Cerebellar nuclear complex (tissue), 1 donor: Measurements from ENCODE around the gene SKIC2.
A peak's percentile ranks its signal among the peaks of the same experiment; 100 is the strongest.
"Not testable (repeated sequence)": the region's sequence is repeated elsewhere in the genome, so short reads cannot be mapped to it uniquely, and the experiment has no call there.

Experiments
- DNase-seq, 2 experiments: peaks; one replicate each; lab custom pipeline; 2025; lab: John Stamatoyannopoulos, UW

Gene SKIC2

DNA sequence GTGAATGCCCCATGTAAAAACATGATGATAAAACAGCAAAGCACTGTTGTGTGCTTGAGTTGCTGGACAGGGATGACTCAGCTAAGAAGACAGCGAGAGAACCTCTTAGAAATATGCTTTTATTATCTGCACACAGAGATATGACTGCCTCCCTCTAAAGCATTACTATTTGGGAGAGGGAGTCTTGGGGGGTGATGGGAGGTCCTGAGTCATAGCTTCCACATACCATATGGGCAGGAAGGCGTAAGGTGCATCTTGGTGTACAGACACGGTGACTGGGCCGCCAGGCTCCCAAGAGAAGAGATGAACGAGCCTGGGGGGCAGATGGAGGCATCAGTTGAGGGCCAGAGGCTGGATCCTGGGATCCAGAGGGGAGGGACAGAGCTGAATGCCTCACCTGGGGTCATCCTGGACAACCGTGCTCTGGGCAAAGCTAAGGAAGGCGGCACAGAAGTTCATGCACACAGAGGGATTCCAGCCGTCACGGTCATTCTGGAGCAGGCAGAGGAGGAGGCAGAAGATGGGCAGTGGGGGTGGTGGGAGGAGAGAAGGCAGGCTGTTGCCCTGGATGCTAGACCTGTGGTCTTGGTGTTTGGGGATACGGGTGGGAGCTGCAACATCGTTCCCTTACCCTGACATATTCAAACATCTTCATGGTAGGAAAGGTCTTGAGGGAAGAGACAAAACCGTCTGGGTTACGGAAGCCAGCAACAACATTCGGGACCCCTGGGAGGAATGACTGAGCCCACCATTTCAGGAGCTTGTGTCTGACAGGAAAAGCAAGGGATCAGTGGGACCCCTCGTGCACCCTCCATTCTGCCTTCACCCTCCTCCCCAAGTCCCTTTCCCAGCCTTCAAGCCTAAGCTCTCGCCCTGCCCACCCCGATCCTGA is 11.0 kb downstream of the SKIC2 start:
- no peak for DNase-seq

DNA sequence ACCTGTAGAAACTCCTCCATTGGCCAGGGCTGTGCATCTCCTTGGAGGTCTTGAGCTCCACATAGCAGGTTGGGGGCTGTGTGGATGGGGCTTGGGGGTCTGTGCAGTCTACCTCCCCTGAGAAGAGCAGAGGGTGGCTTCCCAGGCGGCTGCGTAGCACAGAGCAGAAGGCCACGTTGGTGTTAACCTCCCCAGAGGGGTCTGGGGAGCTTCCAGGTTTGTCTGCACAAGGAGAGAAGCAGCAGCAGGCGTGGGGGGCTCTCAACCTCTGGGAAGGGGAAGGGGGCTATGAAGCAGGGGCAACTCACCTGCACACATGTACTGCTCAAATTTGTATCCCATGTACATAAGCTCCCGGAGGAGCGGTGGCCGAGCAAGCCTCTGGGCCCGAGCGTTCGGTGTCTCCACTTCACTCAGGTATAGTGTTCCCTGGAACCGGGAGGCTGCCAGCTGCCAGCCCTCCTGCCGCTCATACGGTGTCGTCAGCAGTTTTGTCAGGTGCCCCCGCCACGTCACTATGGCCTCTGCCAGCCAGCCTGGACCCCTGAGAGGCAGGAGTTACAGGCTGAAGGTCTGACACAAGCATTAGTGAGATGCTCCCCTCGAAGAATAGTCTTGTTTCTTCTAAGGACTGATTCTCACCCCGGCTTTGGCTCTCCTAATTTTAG is 11.8 kb downstream of the SKIC2 start:
- no peak for DNase-seq

GRCh38 chr6:31971279-31971992 is 12.5 kb downstream of the SKIC2 start:
- DNase-seq: no peak

DNA sequence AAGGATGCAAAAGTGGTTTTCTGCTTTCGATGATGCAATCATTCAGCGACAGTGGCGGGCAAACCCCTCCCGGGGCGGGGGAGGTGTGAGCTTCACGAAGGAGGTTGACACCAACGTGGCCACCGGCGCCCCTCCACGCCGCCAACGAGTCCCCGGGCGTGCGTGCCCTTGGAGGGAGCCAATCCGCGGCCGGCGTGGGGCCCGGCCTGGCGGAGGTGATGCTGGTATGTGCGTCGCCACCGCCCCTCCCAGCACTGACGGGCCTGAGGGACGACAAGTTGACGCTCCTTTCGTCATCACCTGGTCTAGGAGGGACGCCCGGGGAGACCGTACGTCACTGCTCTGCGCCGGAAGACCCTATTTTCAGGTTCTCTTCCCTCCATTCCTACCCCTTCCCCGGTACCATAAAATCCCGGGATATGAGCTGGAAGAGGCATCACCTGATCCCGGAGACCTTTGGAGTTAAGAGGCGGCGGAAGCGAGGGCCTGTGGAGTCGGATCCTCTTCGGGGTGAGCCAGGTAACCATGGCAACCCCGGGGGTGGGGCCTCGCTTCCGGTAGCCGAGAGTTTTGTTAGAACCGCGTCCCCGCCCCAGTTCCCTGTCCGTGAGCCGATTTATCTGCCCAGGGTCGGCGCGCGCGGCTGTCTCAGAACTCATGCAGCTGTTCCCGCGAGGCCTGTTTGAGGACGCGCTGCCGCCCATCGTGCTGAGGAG is 13.2 kb downstream of the SKIC2 start, which contains the start of gene DXO:
TSS of gene DXO (minus strand) at position 146 of the 716 bp plus-strand sequence. CDS start 463 bp downstream, outside the sequence.
- DNase-seq: peak; percentile 95 to 96

- no peak for DNase-seq
Observed at GRCh38 chr6:31972709-31973350, 13.9 kb downstream of the SKIC2 start.

DNA sequence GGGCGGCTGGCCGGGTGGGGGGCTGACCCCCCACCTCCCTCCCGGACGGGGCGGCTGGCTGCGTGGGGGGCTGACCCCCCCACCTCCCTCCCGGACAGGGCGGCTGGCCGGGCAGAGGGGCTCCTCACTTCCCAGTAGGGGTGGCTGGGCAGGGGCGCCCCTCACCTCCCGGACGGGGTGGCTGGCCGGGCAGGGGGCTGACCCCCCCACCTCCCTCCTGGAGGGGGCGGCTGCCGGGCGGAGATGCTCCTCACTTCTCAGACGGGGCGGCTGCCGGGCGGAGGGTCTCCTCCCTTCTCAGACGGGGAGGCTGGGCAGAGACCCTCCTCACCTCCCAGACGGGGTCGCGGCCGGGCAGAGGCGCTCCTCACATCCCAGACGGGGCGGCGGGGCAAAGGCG is 17.1 kb downstream of the SKIC2 start:
- not testable (repeated sequence) for DNase-seq

DNA sequence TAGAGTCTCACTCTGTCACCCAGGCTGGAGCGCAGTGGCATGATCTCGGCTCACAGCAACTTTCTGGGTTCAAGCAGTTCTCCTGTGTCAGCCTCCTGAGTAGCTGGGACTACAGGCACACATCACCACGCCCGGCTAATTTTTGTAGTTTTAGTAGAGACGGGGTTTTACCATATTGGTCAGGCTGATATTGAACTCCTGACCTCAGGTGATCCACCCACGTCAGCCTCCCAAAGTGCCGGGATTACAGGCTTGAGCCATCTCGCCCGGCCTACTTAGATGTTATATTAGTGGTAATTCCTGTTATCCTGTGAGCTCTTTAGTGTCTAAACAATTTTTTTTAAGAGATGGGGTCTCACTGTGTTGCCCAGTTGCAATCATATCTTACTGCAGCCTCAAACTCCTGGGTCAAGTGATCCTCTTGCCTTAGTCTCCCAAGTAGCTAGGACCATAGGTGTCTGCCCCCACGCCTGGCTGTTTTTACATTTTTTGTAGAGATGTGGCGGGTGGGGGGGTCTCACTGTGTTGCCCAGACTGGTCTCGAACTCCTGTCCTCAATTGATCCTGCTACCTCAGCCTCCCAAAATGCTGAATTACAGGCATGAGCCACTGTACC is 18.9 kb downstream of the SKIC2 start:
- DNase-seq: no peak

GRCh38 chr6:31978831-31979230 is 19.9 kb downstream of the SKIC2 start:
- DNase-seq: no peak

DNA sequence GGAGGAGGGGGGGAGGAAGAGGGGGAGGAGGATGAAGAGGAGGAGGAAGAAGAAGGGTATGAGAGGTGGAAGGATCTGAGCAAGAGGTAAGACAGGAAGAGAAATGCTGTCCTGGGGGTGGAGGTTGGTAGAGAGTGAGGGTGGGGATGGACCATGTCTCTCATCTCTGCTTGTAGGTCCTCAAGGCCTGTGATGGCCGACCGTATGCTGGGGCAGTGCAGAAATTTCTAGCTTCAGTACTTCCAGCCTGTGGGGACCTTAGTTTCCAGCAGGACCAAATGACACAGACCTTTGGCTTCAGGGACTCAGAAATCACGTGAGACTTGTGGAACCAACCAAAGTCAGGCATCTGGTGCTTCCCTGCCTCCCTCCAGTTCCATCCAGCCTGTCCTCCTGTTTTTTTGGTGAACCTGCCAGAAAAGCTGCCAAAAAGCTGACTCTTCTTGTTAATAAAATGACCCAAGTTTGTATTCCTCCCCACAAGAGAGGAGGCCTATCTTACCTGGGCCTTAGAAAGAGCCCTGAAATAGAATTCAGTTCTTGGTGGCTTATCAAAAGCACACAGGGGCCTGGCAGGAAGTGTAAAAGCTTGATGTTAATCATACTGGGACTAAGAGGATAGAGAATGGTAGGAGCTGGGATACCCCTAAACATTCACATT is 20.4 kb downstream of the SKIC2 start:
- DNase-seq: no peak

GRCh38 chr6:31980195-31980876 is 21.4 kb downstream of the SKIC2 start:
- not testable (repeated sequence) for DNase-seq

- not testable (repeated sequence) for DNase-seq
Observed at GRCh38 chr6:31980998-31981397, 22.0 kb downstream of the SKIC2 start.

DNA sequence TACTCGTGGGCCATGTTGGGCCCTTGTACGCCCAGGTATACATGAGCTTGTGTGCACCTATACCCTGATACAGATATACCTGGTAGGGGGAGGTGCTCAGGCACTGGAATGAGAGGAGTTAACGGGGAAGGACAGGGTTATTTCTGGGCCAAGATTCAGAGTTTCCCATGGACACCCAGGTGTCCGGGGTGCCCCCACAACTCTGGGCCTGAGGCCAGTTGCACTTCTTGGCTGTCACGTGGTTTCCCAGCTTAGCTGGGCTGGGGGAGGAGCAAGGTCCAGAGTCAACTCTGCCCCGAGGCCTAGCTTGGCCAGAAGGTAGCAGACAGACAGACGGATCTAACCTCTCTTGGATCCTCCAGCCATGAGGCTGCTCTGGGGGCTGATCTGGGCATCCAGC is 22.8 kb downstream of the SKIC2 start, which contains the start of gene C4A:
TSS of gene C4A (plus strand) at position 314 of the 400 bp plus-strand sequence. CDS start at position 365, 51 bp downstream.
- not testable (repeated sequence) for DNase-seq

GRCh38 chr6:31989363-31989762 is 30.4 kb downstream of the SKIC2 start:
- DNase-seq: not testable (repeated sequence)

DNA sequence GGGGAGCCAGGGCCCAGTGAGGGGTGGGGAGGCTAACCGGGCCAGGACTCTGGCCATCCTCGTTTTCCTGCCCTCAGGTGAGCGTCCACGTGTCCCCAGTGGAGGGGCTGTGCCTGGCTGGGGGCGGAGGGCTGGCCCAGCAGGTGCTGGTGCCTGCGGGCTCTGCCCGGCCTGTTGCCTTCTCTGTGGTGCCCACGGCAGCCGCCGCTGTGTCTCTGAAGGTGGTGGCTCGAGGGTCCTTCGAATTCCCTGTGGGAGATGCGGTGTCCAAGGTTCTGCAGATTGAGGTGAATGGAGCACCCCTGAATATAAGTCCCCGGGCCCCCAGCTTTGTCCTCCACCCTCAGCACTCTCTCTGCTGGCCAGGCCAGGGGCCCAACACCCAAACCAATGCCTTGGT is 35.4 kb downstream of the SKIC2 start:
- not testable (repeated sequence) for DNase-seq

DNA sequence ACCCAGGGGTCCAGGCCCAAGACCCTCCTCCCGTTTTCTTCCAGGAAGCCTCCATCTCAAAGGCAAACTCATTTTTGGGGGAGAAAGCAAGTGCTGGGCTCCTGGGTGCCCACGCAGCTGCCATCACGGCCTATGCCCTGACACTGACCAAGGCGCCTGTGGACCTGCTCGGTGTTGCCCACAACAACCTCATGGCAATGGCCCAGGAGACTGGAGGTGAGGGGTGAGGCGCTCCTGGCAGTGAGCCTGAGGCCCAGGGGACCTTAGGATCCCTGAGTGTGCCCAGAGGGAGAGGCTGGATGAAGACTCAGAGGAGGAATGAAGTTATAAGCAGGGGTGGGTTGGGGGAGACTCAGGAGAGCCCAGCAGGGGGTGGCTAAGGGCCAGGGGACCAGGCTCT is 37.4 kb downstream of the SKIC2 start:
- not testable (repeated sequence) for DNase-seq

DNA sequence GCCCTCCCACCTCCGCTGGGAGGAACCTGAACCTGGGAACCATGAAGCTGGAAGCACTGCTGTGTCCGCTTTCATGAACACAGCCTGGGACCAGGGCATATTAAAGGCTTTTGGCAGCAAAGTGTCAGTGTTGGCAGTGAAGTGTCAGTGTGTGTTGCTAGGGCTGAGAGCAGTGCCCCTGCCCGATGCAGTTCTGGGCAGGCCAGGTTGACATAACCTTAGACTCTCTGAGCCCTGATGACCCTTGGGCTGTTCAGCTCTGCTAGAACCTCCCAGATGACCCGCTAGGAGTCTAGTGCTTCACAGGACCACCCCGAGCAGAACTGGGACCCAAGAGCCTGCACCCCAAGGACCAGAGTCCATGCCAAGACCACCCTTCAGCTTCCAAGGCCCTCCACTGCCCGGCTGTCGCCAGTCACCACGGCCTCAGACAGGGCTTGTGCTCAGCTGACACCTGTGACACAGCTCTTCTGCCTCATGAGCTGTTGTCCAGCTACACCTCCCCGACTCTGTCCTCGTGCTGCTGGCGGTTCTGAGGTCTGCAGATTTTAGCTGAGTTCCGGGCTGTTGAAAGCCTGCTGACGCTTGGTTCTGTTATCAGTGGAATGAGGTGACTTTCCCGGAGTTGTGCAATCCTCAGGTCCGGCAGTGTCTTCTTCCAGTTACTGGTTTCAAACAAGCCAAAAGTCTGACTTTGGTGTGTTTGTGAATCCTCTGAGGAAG is 43.7 kb downstream of the SKIC2 start:
- DNase-seq: not testable (repeated sequence)

GRCh38 chr6:32003301-32003700 is 44.3 kb downstream of the SKIC2 start:
- not testable (repeated sequence) for DNase-seq

GRCh38 chr6:32004393-32004792 is 45.4 kb downstream of the SKIC2 start:
- DNase-seq: not testable (repeated sequence)
